Duodenal mucosa (tissue), 2 donors: Measurements from ENCODE around the gene ZG16B.

ENCODE experiments used
- H3K27ac ChIP-seq: one replicate; pipeline ENCODE4 v1.7.0; 2013; ENCODE audit warnings: low read depth, low read length
- H3K27me3 ChIP-seq, 2 donors: one replicate each; pipeline ENCODE4 v1.7.0; 2013; ENCODE audit warnings: low read length in 2 of 2, control low read depth in 1 of 2; ENCODE audit not compliant: insufficient read depth in 2 of 2, control insufficient read depth in 1 of 2
- H3K36me3 ChIP-seq, 2 donors: one replicate each; pipeline ENCODE4 v1.7.0; 2013; ENCODE audit warnings: low read length in 2 of 2, control low read depth in 1 of 2; ENCODE audit not compliant: insufficient read depth in 2 of 2, control insufficient read depth in 1 of 2
- H3K4me1 ChIP-seq, 2 donors: one replicate each; pipeline ENCODE4 v1.7.0; 2013; ENCODE audit warnings: low read length in 2 of 2, control low read depth in 1 of 2; ENCODE audit not compliant: insufficient read depth in 2 of 2, control insufficient read depth in 1 of 2
- H3K4me3 ChIP-seq, 2 donors: one replicate each; pipeline ENCODE4 v1.7.0; 2013; ENCODE audit warnings: low read length in 2 of 2, low read depth in 1 of 2
- H3K9ac ChIP-seq, 2 donors: one replicate each; pipeline ENCODE4 v1.7.0; 2013; ENCODE audit warnings: low read length in 2 of 2, low read depth in 1 of 2
- H3K9me3 ChIP-seq, 2 donors: one replicate each; pipeline ENCODE4 v1.7.0; 2013; ENCODE audit warnings: low read length in 2 of 2, control low read depth in 1 of 2; ENCODE audit not compliant: control insufficient read depth in 1 of 2

The ZG16B gene

DNA sequence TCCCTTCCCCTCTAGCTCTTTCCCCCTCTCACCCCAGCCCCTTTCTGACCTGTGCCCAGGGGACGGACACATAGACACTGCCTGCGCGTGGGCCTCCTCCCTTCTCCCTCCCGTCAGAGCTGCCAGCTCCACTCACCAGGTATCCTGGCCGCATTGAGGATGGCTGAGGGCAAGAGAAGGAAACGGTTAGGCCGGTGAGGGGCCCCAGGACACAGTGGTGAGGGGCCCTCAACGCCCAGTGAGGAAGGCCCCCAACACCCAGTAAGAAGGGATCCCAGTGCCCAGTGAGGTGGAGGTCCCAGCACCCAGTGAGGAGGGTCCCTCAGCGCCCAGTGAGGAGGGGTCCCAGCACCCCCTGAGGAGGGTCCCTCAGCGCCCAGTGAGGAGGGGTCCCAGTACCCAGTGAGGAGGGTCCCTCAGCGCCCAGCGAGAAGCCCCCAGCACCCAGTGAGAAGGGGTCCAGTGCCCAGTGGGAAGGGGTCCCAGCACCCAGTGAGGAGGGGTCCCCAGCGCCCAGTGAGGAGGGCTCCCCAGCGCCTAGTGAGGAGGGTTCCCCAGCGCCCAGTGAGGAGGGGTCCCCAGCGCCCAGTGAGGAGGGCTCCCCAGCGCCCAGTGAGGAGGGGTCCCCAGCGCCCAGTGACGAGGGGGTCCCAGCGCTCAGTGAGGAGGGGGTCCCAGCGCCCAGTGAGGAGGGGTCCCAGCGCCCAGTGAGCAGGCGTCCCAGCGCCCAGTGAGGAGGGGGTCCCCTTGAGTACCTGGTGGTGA, 26.8 kb downstream of the ZG16B start:
- Histone ChIP-seq H3K4me1 (peaks cover 3 to 12% of the 10 kb centered on the region in 2 donors), H3K27me3 (peaks cover 0 to 8% of the 10 kb centered on the region in 2 donors), H3K36me3 (no peaks in the 10 kb centered on the region), H3K27ac (no peak overlapping the region), H3K9me3 (peaks cover 2 to 6% of the 10 kb centered on the region in 2 donors), H3K4me3 (no peak overlapping the region), H3K9ac (no peak overlapping the region)

DNA sequence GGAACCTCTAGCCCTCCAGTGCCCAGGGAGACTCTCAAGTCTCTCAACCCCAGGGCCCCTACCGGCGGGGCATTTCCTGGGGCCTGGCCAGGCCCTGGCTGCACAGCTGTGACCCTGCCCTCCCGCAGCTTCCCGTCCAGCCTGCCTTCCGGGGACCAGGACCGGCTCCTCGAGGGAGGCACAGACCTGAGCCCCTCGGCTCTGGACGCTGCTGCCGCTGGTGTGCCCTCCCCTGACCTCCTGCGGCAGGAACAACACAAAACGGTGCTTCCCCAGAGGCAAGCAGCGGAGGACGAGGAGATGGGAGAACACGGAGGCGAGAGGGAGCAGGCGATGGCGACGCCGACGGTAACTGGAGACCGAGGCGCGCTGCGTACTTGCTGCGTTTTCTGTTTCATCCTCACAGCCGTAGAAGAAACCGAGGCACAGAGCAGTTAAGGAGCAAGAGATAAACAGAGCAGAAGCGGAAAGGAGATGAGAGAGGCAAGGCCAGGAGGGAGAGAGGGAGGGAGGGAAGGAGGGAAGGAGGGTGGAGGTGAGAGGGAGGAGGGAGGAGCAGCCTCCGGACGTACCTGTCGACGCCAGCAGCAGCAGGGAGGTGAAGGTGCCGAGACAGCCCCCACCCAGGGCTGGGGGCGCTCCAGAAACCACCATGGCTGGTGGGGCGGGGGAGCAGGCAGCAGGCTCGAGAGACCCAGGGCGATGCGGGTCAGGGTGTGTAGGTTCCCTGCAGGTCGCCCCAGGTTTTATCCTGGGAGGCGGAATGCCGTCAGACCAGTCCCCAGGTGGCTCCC, 27.5 kb downstream of the ZG16B start, which contains the start of gene PRSS22:
TSS of gene PRSS22 (minus strand) at position 720 of the 794 bp plus-strand sequence. CDS start at position 654, 66 bp downstream.
- Histone ChIP-seq H3K9ac (peak within 1 kb of the TSS in 1 of 2 donors; percentile 39), H3K36me3 (no peaks in the 10 kb centered on the region), H3K27ac (peak within 1 kb of the TSS; percentile 36), H3K9me3 (peaks cover 2 to 6% of the 10 kb centered on the region in 2 donors), H3K4me3 (peak within 1 kb of the TSS; percentile 44 to 50), H3K4me1 (peaks cover 3 to 12% of the 10 kb centered on the region in 2 donors), H3K27me3 (peaks cover 0 to 8% of the 10 kb centered on the region in 2 donors)

DNA sequence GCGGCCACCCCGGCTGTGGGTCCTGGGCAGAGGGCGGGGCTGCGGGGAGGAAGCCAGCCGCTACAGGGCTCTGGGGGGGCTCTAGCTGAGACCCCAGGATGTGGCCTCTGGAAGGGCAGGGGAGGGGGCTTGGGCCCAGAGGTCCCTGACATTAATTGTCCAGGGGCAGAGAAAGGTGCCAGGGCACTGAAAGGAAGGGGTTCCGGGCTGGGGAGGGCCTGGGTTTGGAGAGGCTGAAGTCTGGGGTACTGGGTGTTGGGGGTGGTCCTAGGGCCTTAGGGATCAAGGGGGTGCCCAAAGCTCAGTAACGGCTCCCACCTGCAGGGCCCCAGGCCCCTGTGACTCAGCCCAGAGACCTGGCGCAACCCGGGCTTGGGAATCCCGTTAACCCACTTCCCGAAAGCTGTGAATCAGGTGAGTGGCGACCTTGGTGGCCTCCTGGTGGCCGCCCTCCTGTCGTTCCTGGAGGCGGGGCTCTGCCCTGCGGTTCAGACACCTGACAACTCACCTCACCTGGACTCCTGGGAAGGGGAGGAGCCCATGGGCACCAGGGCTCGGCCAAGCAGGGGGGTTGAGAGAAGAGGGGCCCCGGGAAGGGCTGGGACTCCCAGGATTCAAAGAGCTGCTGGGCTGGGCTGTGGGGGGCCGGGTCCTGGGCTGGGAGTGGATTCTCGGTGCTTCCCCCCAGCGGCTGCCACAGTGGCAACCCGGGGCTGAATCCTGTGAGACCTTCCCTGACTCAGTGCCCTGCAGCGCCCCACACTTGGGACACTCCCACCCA, 28.3 kb downstream of the ZG16B start:
- peak overlapping the region; percentile 40 to 50 for H3K4me3 ChIP-seq
- H3K27me3 ChIP-seq, result peaks cover 0 to 8% of the 10 kb centered on the region in 2 donors
- H3K36me3 ChIP-seq, result no peaks in the 10 kb centered on the region
- H3K4me1 ChIP-seq, result peaks cover 3 to 12% of the 10 kb centered on the region in 2 donors
- peak overlapping the region in 1 of 2 donors; percentile 39 for H3K9ac ChIP-seq
- H3K9me3 ChIP-seq, result peaks cover 2 to 6% of the 10 kb centered on the region in 2 donors
- peak overlapping the region; percentile 36 for H3K27ac ChIP-seq

DNA sequence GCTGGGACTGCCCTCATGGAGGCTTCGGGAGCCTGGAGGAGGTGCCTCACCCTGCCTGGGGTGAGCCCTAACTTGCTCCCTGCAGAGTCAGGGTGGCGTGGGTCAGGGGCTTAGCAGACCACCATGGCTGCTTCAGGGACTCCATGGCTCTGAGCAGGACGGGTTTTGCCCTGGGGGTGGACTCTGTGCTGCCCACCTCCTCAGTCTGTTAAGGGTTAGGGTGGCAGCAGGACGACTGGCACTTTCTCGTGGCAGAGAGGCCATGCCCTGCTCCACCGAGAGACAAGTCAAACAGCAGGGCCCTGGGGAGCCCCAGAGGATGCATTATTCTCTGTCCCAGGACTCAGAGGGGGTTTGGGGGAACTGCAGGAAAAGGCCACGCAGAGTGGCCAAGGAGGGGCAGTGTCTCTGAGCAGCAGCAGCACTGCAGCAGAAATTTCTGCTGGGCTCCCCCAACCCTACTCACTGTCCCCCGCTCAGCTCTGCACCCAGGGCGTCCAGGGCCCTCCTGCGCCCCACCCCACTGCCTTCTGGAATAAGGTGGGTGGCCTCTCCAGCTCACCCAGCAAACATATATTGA, 29.7 kb downstream of the ZG16B start:
- peaks cover 0 to 12% of the 10 kb centered on the region in 2 donors for H3K27me3 ChIP-seq

DNA sequence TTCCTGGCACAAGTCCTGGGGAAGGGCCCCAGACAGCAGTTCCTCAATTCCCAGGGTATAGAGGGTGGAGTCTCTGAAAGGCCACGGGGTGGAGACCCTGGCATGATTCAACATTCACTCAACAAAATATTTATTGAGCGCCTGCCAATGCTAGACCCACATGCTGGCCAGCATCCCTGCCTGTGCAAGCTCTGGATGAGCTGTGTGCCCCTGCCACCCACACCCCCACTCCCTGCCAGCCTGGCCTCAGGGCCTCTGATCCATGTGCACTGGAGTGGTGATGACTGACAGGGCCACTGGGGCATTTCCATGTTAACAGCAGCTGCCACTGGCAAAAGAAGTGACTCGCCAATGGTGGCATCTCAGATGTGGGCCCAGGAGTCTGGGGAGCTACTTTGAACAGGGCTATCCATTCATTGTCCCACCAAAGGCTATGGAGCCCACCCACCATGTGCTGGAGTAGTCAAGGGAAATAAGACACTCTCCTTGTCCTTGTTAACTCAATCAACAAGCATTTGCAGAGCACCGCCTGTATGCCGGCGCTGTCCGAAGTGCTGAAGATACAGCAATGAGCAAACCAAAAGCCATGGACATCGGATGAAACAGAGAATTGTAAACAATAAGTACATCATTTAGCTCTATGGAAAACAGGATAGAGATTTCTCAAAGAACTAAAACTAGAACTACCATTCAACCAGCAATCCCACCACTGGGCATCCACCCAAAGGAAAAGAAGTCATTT, 30.9 kb downstream of the ZG16B start:
- Histone ChIP-seq H3K36me3 (no peaks in the 10 kb centered on the region), H3K9me3 (peaks cover 0 to 6% of the 10 kb centered on the region in 2 donors), H3K27me3 (peaks cover 0 to 12% of the 10 kb centered on the region in 2 donors), H3K4me1 (peaks cover 3 to 12% of the 10 kb centered on the region in 2 donors), H3K4me3 (no peak overlapping the region), H3K27ac (no peak overlapping the region), H3K9ac (no peak overlapping the region)

More for the DNA sequence above, 29.7 kb downstream of the ZG16B start:
- Histone ChIP-seq H3K9ac (no peak overlapping the region), H3K36me3 (no peaks in the 10 kb centered on the region), H3K4me3 (no peak overlapping the region), H3K9me3 (peaks cover 0 to 6% of the 10 kb centered on the region in 2 donors), H3K27ac (no peak overlapping the region), H3K4me1 (peaks cover 3 to 12% of the 10 kb centered on the region in 2 donors)

DNA sequence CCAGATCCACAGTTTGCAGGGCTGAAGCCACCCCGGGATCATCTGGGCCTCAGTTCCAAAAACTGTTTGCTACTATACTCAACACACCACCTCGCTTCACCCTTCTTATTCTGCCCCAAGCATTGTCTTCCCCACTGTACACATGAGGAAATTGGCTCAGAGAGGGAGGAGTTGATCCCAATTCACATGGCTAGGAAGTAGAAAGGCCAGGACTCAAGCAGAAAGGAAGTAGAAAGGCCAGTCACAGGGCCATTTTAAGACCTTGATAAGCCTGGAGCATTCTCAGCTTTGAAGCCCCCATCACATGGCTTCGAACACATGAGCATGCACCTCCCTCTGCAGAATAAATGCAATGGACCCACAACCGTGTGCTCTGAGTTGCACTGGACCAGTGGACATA, 35.5 kb downstream of the ZG16B start:
- H3K9me3 ChIP-seq, result peaks cover 0 to 5% of the 10 kb centered on the region in 2 donors
- H3K9ac ChIP-seq, result no peak overlapping the region
- peaks cover 4 to 5% of the 10 kb centered on the region in 2 donors for H3K4me1 ChIP-seq
- H3K36me3 ChIP-seq, result no peaks in the 10 kb centered on the region
- H3K27me3 ChIP-seq, result peaks cover 0 to 4% of the 10 kb centered on the region in 2 donors
- H3K4me3 ChIP-seq, result no peak overlapping the region
- no peak overlapping the region for H3K27ac ChIP-seq

DNA sequence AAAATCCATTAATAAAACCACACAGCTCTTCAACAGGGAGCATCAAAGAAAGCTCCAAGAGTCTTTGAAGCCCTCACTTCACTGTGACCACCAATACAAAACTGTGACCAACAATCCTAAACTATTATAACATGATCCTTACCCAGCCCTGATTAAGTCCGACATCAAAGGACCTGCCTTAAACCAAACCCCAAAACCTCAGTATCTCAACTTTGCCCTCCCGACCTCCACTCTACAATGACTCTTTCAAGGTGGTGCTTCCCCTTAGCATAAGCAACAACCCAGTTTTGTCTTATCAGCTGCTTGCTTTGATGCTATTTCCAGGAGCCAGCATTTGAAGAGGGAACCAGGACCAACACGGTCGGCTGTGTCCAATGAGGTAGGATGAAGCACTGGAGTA, 36.3 kb downstream of the ZG16B start:
- H3K9ac ChIP-seq, result no peak overlapping the region
- H3K27ac ChIP-seq, result no peak overlapping the region
- peaks cover 0 to 4% of the 10 kb centered on the region in 2 donors for H3K27me3 ChIP-seq
- no peaks in the 10 kb centered on the region for H3K9me3 ChIP-seq
- H3K36me3 ChIP-seq, result no peaks in the 10 kb centered on the region
- peaks cover 4 to 5% of the 10 kb centered on the region in 2 donors for H3K4me1 ChIP-seq
- H3K4me3 ChIP-seq, result no peak overlapping the region

DNA sequence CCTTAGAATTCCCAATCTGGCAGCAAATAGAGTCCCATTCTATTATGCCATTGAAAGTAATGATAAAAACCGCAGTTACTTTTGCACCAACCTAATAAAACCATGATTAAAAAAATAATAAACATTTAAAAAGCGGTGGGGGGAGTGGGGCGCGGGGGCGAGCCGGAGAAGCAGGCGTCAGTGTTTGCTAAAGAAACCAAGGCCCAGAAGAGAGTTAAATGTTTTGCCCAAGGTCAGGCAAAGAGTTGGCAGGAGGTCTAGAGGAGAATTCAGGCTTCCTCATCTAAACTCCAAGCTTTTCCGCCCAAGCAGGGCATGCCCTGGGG, 37.5 kb downstream of the ZG16B start:
- Histone ChIP-seq H3K9me3 (no peaks in the 10 kb centered on the region), H3K4me1 (peaks cover 4 to 5% of the 10 kb centered on the region in 2 donors), H3K36me3 (no peaks in the 10 kb centered on the region), H3K9ac (peak overlapping the region; percentile 51 to 71), H3K27ac (peak overlapping the region; percentile 93), H3K27me3 (peaks cover 0 to 4% of the 10 kb centered on the region in 2 donors), H3K4me3 (peak overlapping the region; percentile 63 to 86)
